PC-3 (cell line): ENCODE data around the gene HSF2BP.
"Not testable (repeated sequence)": the region's sequence is repeated elsewhere in the genome, so short reads cannot be mapped to it uniquely, and the experiment has no call there.

Experiments used
- EZH2 ChIP-seq: fragments of 300-600 bp; sonication (generic); IDR thresholded peaks from one replicate; pipeline ENCODE4 v1.6.1; 2017; ENCODE audit warnings: antibody characterized with exemption, mild to moderate bottlenecking, low read length; ENCODE audit not compliant: unreplicated experiment
- TF ChIP-seq, protein P1 (sequence below): fragments of 300-600 bp; sonication (generic); conservative IDR thresholded peaks from 2 replicates; pipeline ENCODE4 v1.5.1; 2017; ENCODE audit warnings: antibody characterized with exemption, low read depth, mild to moderate bottlenecking, low read length

GRCh38 chr21:43488235-43488634 lies 171.1 kb downstream of the HSF2BP start:
- TF ChIP-seq, protein P1, sequence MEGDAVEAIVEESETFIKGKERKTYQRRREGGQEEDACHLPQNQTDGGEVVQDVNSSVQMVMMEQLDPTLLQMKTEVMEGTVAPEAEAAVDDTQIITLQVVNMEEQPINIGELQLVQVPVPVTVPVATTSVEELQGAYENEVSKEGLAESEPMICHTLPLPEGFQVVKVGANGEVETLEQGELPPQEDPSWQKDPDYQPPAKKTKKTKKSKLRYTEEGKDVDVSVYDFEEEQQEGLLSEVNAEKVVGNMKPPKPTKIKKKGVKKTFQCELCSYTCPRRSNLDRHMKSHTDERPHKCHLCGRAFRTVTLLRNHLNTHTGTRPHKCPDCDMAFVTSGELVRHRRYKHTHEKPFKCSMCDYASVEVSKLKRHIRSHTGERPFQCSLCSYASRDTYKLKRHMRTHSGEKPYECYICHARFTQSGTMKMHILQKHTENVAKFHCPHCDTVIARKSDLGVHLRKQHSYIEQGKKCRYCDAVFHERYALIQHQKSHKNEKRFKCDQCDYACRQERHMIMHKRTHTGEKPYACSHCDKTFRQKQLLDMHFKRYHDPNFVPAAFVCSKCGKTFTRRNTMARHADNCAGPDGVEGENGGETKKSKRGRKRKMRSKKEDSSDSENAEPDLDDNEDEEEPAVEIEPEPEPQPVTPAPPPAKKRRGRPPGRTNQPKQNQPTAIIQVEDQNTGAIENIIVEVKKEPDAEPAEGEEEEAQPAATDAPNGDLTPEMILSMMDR = not testable (repeated sequence)
- TF ChIP-seq EZH2 = not testable (repeated sequence)
